SKM-1 treated with dmso at 0.1 percent for 144 hours (cell line): ENCODE results near the gene CSAG2.

Source experiments
- DNase-seq: peaks from one replicate; lab custom pipeline; 2025; ENCODE audit not compliant: unreplicated experiment; lab: John Stamatoyannopoulos, UW

CSAG2 gene

GRCh38 chrX:152663086-152663485 lies 46.0 kb downstream of the CSAG2 start:
- DNase-seq: no peak

- DNase-seq: no peak
Measured at GRCh38 chrX:152658302-152658701, 50.8 kb downstream of the CSAG2 start.
